Stomach smooth muscle (tissue), 2 donors: ENCODE measurements around the gene KIF1A.

Experiments used
- H3K27ac ChIP-seq: one replicate; pipeline ENCODE4 v1.7.0; 2013; ENCODE audit warnings: mild to moderate bottlenecking, low read length, inconsistent platforms
- H3K27me3 ChIP-seq, 2 donors: one replicate each; pipeline ENCODE4 v1.7.0; 2013; ENCODE audit warnings: low read length in 2 of 2; ENCODE audit not compliant: insufficient read depth in 2 of 2, control insufficient read depth in 1 of 2
- H3K36me3 ChIP-seq, 2 donors: one replicate each; pipeline ENCODE4 v1.7.0; 2013; ENCODE audit warnings: low read length in 2 of 2; ENCODE audit not compliant: control insufficient read depth in 2 of 2, insufficient read depth in 2 of 2
- H3K4me1 ChIP-seq: one replicate; pipeline ENCODE4 v1.7.0; 2013; ENCODE audit warnings: low read length; ENCODE audit not compliant: control insufficient read depth, insufficient read depth
- H3K4me3 ChIP-seq, 2 donors: one replicate each; pipeline ENCODE4 v1.7.0; 2013; ENCODE audit warnings: low read length in 2 of 2
- H3K9ac ChIP-seq, 2 donors: one replicate each; pipeline ENCODE4 v1.7.0; 2013; ENCODE audit warnings: low read length in 2 of 2, mild to moderate bottlenecking in 1 of 2
- H3K9me3 ChIP-seq, 2 donors: one replicate each; pipeline ENCODE4 v1.7.0; 2013; ENCODE audit warnings: low read length in 2 of 2; ENCODE audit not compliant: control insufficient read depth in 2 of 2
- donor health status: healthy.
- donor health status: Pancreatic carcinoma.

KIF1A gene

GRCh38 chr2:240767341-240767740 is 52.7 kb downstream of the KIF1A start:
- Histone ChIP-seq H3K36me3 (no peaks in the 10 kb centered on the region), H3K27me3 (no peaks in the 10 kb centered on the region), H3K4me1 (no peaks in the 10 kb centered on the region), H3K9ac (no peak overlapping the region), H3K9me3 (no peaks in the 10 kb centered on the region), H3K27ac (no peak overlapping the region), H3K4me3 (no peak overlapping the region)

GRCh38 chr2:240766072-240766471 is 53.9 kb downstream of the KIF1A start:
- Histone ChIP-seq H3K9me3 (no peaks in the 10 kb centered on the region), H3K4me1 (no peaks in the 10 kb centered on the region), H3K9ac (no peak overlapping the region), H3K27ac (no peak overlapping the region), H3K36me3 (no peaks in the 10 kb centered on the region), H3K27me3 (no peaks in the 10 kb centered on the region), H3K4me3 (no peak overlapping the region)

GRCh38 chr2:240765007-240765406 is 55.0 kb downstream of the KIF1A start:
- H3K27me3 ChIP-seq = no peaks in the 10 kb centered on the region
- no peaks in the 10 kb centered on the region for H3K9me3 ChIP-seq
- H3K27ac ChIP-seq = no peak overlapping the region
- H3K9ac ChIP-seq = no peak overlapping the region
- H3K4me3 ChIP-seq = no peak overlapping the region
- no peaks in the 10 kb centered on the region for H3K36me3 ChIP-seq
- no peaks in the 10 kb centered on the region for H3K4me1 ChIP-seq

- Histone ChIP-seq H3K27ac (no peak overlapping the region), H3K4me1 (no peaks in the 10 kb centered on the region), H3K27me3 (no peaks in the 10 kb centered on the region), H3K9me3 (no peaks in the 10 kb centered on the region), H3K36me3 (no peaks in the 10 kb centered on the region), H3K9ac (no peak overlapping the region), H3K4me3 (no peak overlapping the region)
Measured at GRCh38 chr2:240764605-240765004, 55.4 kb downstream of the KIF1A start.

GRCh38 chr2:240762971-240763370 is 57.0 kb downstream of the KIF1A start:
- Histone ChIP-seq H3K27me3 (no peaks in the 10 kb centered on the region), H3K36me3 (no peaks in the 10 kb centered on the region), H3K4me1 (no peaks in the 10 kb centered on the region), H3K27ac (no peak overlapping the region), H3K9ac (no peak overlapping the region), H3K9me3 (no peaks in the 10 kb centered on the region), H3K4me3 (no peak overlapping the region)

DNA sequence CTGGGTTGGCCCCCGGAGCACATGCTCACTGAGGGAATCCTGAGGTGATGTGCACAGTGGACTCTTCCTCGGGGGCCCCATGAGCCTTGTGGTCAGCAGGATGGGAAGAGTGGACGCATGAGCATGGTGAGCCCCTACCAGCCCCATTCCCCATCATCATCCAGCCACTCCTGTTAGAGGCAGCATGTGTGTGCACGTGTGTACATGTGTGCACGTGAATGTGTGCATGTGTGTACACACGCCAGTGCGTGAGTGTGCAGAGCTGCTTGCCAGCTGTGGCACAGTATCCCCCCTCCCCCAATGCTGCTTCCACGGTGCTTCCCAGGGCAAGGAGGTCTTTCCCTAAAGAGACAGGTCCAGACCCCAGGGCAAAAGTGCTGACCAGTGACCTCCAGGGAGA is 57.8 kb downstream of the KIF1A start:
- Histone ChIP-seq H3K4me3 (no peak overlapping the region), H3K9me3 (no peaks in the 10 kb centered on the region), H3K4me1 (no peaks in the 10 kb centered on the region), H3K36me3 (no peaks in the 10 kb centered on the region), H3K27ac (no peak overlapping the region), H3K27me3 (no peaks in the 10 kb centered on the region), H3K9ac (no peak overlapping the region)

GRCh38 chr2:240760576-240761246 is 59.3 kb downstream of the KIF1A start:
- H3K27me3 ChIP-seq = no peaks in the 10 kb centered on the region
- H3K9ac ChIP-seq = no peak overlapping the region
- H3K36me3 ChIP-seq = no peaks in the 10 kb centered on the region

DNA sequence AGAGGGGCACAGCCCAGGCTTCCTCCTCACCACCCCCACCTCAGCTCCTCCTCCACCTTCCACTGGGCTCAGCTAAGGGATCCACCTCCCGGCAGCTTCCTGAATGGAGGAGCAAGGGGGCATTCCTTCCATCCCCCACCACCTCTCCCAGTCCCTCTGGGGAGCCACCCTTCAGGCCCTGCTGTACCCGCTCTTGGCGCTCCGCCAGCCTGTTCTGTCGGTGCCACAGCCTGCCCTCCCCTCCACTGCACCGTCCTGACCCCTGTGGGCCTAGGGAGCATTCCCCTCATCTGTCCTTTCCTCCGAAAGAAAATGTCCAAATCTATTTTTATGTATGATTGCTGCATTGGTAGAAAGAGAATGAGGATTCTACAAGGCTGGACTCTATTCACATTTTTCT is 59.9 kb downstream of the KIF1A start:
- no peaks in the 10 kb centered on the region for H3K4me1 ChIP-seq
- H3K27ac ChIP-seq = no peak overlapping the region
- no peaks in the 10 kb centered on the region for H3K27me3 ChIP-seq
- H3K4me3 ChIP-seq = no peak overlapping the region
- no peaks in the 10 kb centered on the region for H3K36me3 ChIP-seq
- H3K9me3 ChIP-seq = no peaks in the 10 kb centered on the region
- no peak overlapping the region for H3K9ac ChIP-seq

More at GRCh38 chr2:240760576-240761246, 59.3 kb downstream of the KIF1A start:
- Histone ChIP-seq H3K27ac (no peak overlapping the region), H3K9me3 (no peaks in the 10 kb centered on the region), H3K4me1 (no peaks in the 10 kb centered on the region), H3K4me3 (no peak overlapping the region)

- no peak overlapping the region for H3K27ac ChIP-seq
- H3K4me3 ChIP-seq = no peak overlapping the region
- H3K9ac ChIP-seq = no peak overlapping the region
- no peaks in the 10 kb centered on the region for H3K36me3 ChIP-seq
- no peaks in the 10 kb centered on the region for H3K9me3 ChIP-seq
- H3K27me3 ChIP-seq = no peaks in the 10 kb centered on the region
- H3K4me1 ChIP-seq = no peaks in the 10 kb centered on the region
Measured at GRCh38 chr2:240759459-240759858, 60.6 kb downstream of the KIF1A start.

DNA sequence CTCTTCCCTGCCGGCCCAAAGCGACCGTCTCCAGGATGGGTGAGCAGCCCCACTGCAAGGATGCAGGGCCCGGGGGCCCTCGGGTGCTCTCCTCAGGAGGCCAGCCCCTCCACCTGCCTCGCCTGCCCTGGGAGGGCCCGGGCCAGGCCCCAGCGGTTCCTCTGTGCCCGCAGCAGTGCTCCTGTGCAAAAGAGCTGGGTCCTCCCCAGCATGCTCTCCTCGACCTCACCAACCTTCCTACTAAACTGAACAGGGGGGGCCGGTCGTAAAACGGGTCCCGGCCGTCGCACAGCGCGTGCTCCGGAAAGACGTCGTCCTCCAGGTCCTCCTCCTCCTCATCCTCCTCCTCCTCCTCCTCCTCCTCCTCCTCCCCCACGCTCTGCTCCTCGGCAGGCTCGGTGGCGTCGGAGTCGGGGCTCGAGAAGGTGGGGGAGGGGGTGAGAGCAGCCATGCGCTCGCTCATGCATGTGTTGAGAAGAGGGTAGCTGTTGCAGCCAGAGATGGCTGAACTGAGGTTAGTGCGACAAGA is 62.9 kb downstream of the KIF1A start:
- Histone ChIP-seq H3K4me3 (no peak overlapping the region), H3K27ac (no peak overlapping the region), H3K27me3 (no peaks in the 10 kb centered on the region), H3K9me3 (no peaks in the 10 kb centered on the region), H3K4me1 (no peaks in the 10 kb centered on the region), H3K9ac (no peak overlapping the region), H3K36me3 (no peaks in the 10 kb centered on the region)

GRCh38 chr2:240752209-240752608 is 67.8 kb downstream of the KIF1A start:
- Histone ChIP-seq H3K4me1 (no peaks in the 10 kb centered on the region), H3K9me3 (no peaks in the 10 kb centered on the region), H3K4me3 (no peak overlapping the region), H3K36me3 (no peaks in the 10 kb centered on the region), H3K27me3 (no peaks in the 10 kb centered on the region), H3K27ac (no peak overlapping the region), H3K9ac (no peak overlapping the region)
